Left lobe of liver (tissue), 2 donors: ENCODE data around the gene SLC35G1. TPM values are rescaled to one million over a fixed set of nuclear protein-coding genes. Genes with fewer than 3 reads are reported as not detected.

Source experiments
- ATAC-seq: fragments of 200-7000 bp; cut with Tn5 transposase; one replicate; pipeline ENCODE4 v1.9.1; 2020; ENCODE audit warnings: mild to moderate bottlenecking, moderate library complexity
- DNase-seq: peaks from one replicate; pipeline ENCODE4 v3.0.0-alpha.2; 2020; ENCODE audit warnings: low spot score
- total RNA-seq: library from RNA; stranded (reverse); gene quantifications from one replicate; pipeline ENCODE4 v1.2.1, GENCODE V29; 2021
- donor health status: DM: no; HTN: no; CAD: no; lungs with moderate emphysema.
- donor health status: DM: no; HTN: yes; CAD: no.

SLC35G1 gene
- total RNA-seq, 1 donor from 2014 or later = 2.9 TPM

GRCh38 chr10:93947055-93947454 is 53.3 kb downstream of the SLC35G1 start:
- ATAC-seq = no peak

DNA sequence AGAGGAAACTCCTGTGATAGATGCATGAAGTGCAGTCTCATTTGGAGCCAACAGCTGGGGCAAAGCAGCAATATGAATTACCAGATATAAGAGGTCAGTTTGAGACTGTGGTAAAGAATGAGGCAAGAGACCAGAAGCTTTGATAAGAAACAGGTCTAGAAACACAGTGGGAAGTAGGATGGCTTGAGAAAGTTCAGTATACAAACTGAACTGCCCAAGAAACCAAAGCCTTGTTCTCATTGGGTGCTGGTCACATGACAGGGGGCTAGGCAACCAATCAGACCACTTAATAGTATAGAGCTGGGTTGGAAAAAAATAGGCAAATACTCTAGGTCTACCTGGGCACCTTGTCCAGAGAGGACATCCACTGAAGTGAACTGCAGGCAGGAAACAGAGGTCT is 53.7 kb downstream of the SLC35G1 start:
- no peak for DNase-seq
- ATAC-seq = no peak

More at GRCh38 chr10:93947055-93947454, 53.3 kb downstream of the SLC35G1 start:
- no peak for DNase-seq

GRCh38 chr10:93951905-93952304 is 58.1 kb downstream of the SLC35G1 start:
- ATAC-seq (no peak), DNase-seq (no peak)

Other genes with a start within 250 kb of the SLC35G1 start
- 2.9 TPM for gene FRA10AC1, start 191.4 kb upstream of the SLC35G1 start, total RNA-seq
- 0.75 TPM for gene LGI1, start 136.0 kb upstream of the SLC35G1 start, total RNA-seq
- 0.28 TPM for gene PLCE1, start 100.0 kb downstream of the SLC35G1 start, total RNA-seq